ENCODE measurements around the gene ZACN. TPM values are rescaled to one million over a fixed set of nuclear protein-coding genes. Genes with fewer than 3 reads are reported as not detected.

The ZACN gene
- polyA plus RNA-seq, 3 donors, result 0.09 TPM; not detected in 2

DNA sequence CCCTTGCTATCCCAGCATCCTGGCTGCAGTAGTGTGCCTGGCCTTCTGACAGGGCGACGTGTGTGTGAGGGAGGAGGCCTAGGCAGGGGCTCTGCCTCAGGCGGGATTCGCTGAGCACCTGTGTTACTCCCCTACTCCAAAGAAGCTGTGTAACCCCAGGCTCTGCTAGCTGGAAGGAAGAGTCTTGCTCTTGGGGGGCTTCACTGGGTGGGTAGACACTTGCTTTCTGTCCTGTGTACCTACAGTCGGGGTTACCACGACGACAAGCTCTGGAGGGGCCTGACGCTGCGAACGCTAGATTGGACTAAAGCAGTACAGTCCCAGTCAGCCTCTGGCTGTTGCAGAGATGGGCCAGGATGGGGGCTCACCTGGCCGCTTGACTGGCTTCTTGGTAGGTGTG lies 15.1 kb downstream of the ZACN start:
- H3K9ac ChIP-seq (ENCODE audit: insufficient read depth, low read length, poor library complexity, severe bottlenecking), result no peak overlapping the region
- no peaks in the 10 kb centered on the region for H3K4me1 ChIP-seq (ENCODE audit: control insufficient read depth in 1 of 2, insufficient read depth in 2 of 2, low read length in 2 of 2)
- H3K9me3 ChIP-seq (replicated peaks in 1 of 2; ENCODE audit: control insufficient read depth in 1 of 2, insufficient read depth in 1 of 2, low read length in 2 of 2), result no peaks in the 10 kb centered on the region
- intact Hi-C loops (cut with micrococcal nuclease), result no loop called here
- peaks cover 2% of the 10 kb centered on the region for H3K4me1 Mint-ChIP-seq
- peaks cover 91 to 100% of the 10 kb centered on the region in 2 donors for H3K36me3 ChIP-seq (replicated peaks in 1 of 2; ENCODE audit: control insufficient read depth in 1 of 2, insufficient read depth in 2 of 2, low read length in 2 of 2)
- peaks cover 0 to 2% (median 1%) of the 10 kb centered on the region in 3 donors for H3K27me3 Mint-ChIP-seq (ENCODE audit: low read depth in 3 of 3)
- no peak overlapping the region for H3K4me3 ChIP-seq (replicated peaks in 1 of 3; ENCODE audit: low read depth in 2 of 3, low read length in 3 of 3)
- DNase-seq, result no peak
- no peak overlapping the region for H3K27ac ChIP-seq (ENCODE audit: low read depth in 1 of 2, low read length in 2 of 2)
- peaks cover 78 to 100% of the 10 kb centered on the region in 2 donors for H3K36me3 Mint-ChIP-seq
- H3K9me3 Mint-ChIP-seq, result no peaks in the 10 kb centered on the region
- no peaks in the 10 kb centered on the region for H4K20me1 ChIP-seq (ENCODE audit: insufficient read depth, low read length)
- no peaks in the 10 kb centered on the region for H3K27me3 ChIP-seq (ENCODE audit: control insufficient read depth in 2 of 2, insufficient read depth in 2 of 2, low read length in 2 of 2)
- no peak overlapping the region for H3K4me3 Mint-ChIP-seq
- H2AFZ ChIP-seq (ENCODE audit: insufficient read depth, low read depth, low read length, poor library complexity, severe bottlenecking), result no peak overlapping the region
- no peak for TF ChIP-seq CTCF (IDR thresholded peaks at IDR 0.05)
- WGBS (ENCODE audit: insufficient coverage), result 98% methylated on average over 9 of the region's 11 CpGs
- H3K27ac Mint-ChIP-seq, result no peak overlapping the region
- H3K4me2 ChIP-seq (replicated peaks; ENCODE audit: extremely low read depth, low read length, poor library complexity, severe bottlenecking), result no peak overlapping the region
- no peaks in the 10 kb centered on the region for H3K79me2 ChIP-seq (ENCODE audit: insufficient read depth, low read length)

DNA sequence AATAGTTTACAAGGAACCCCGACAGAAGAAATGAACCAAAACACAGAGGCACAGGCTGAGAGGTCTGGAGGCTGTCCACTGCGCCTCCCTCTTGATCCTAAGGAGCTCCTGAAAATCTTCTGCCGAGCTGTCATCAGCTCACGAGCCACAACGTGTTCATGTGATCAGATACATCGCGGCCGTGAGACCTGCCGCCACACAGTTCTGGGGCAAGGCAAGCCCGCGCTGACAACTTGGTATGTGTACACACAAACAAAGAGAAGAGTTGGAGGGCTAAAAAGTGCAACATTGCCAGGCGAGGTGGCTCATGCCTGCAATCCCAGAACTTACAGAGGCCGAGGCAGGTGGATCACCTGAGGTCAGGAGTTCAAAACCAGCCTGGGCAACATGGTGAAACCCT lies 17.0 kb downstream of the ZACN start:
- no peaks in the 10 kb centered on the region for H3K27me3 Mint-ChIP-seq (ENCODE audit: low read depth in 3 of 3)
- H3K27ac Mint-ChIP-seq, result peak overlapping the region in 1 of 7 donors; percentile 64
- Histone ChIP-seq H3K79me2 (ENCODE audit: insufficient read depth, low read length) (no peaks in the 10 kb centered on the region), H2AFZ (ENCODE audit: insufficient read depth, low read depth, low read length, poor library complexity, severe bottlenecking) (no peak overlapping the region), H3K4me1 (ENCODE audit: control insufficient read depth in 1 of 2, insufficient read depth in 2 of 2, low read length in 2 of 2) (no peaks in the 10 kb centered on the region), H3K9me3 (replicated peaks in 1 of 2; ENCODE audit: control insufficient read depth in 1 of 2, insufficient read depth in 1 of 2, low read length in 2 of 2) (no peaks in the 10 kb centered on the region), H3K27me3 (ENCODE audit: control insufficient read depth in 2 of 2, insufficient read depth in 2 of 2, low read length in 2 of 2) (no peaks in the 10 kb centered on the region), H3K27ac (ENCODE audit: low read depth in 1 of 2, low read length in 2 of 2) (no peak overlapping the region), H3K36me3 (replicated peaks in 1 of 2; ENCODE audit: control insufficient read depth in 1 of 2, insufficient read depth in 2 of 2, low read length in 2 of 2) (peaks cover 80 to 97% of the 10 kb centered on the region in 2 donors), H3K4me2 (replicated peaks; ENCODE audit: extremely low read depth, low read length, poor library complexity, severe bottlenecking) (no peak overlapping the region), H3K4me3 (replicated peaks in 1 of 3; ENCODE audit: low read depth in 2 of 3, low read length in 3 of 3) (no peak overlapping the region), H3K9ac (ENCODE audit: insufficient read depth, low read length, poor library complexity, severe bottlenecking) (no peak overlapping the region), H4K20me1 (ENCODE audit: insufficient read depth, low read length) (no peaks in the 10 kb centered on the region)
- TF ChIP-seq CTCF (IDR thresholded peaks at IDR 0.05), result no peak
- H3K9me3 Mint-ChIP-seq, result no peaks in the 10 kb centered on the region
- H3K4me1 Mint-ChIP-seq, result peaks cover 2% of the 10 kb centered on the region
- intact Hi-C loops (cut with micrococcal nuclease), result no loop called here
- peaks cover 70 to 99% of the 10 kb centered on the region in 2 donors for H3K36me3 Mint-ChIP-seq
- WGBS (ENCODE audit: insufficient coverage), result 98% methylated on average over 12 of the region's 13 CpGs
- no peak overlapping the region for H3K4me3 Mint-ChIP-seq
- no peak for DNase-seq
